DMS 273 (cell line): ENCODE measurements around the gene TSPAN9.

Experiments used
- DNase-seq: peaks from one replicate; lab custom pipeline; 2025; ENCODE audit not compliant: unreplicated experiment; lab: John Stamatoyannopoulos, UW

TSPAN9 gene

GRCh38 chr12:3243376-3244084 is 166.4 kb downstream of the TSPAN9 start:
- no peak for DNase-seq

GRCh38 chr12:3244219-3244750 is 167.1 kb downstream of the TSPAN9 start:
- DNase-seq = peak; percentile 43

GRCh38 chr12:3246253-3246652 is 169.1 kb downstream of the TSPAN9 start:
- peak; percentile 19 for DNase-seq

GRCh38 chr12:3247077-3247476 is 169.9 kb downstream of the TSPAN9 start:
- peak; percentile 28 for DNase-seq

- DNase-seq = no peak
Measured at GRCh38 chr12:3247629-3248161, 170.5 kb downstream of the TSPAN9 start.

- DNase-seq = no peak
Measured at GRCh38 chr12:3249081-3249800, 172.1 kb downstream of the TSPAN9 start.

GRCh38 chr12:3250034-3250433 is 172.9 kb downstream of the TSPAN9 start:
- DNase-seq = no peak

- DNase-seq = no peak
Measured at GRCh38 chr12:3250576-3250975, 173.4 kb downstream of the TSPAN9 start.

- no peak for DNase-seq
Measured at GRCh38 chr12:3251067-3251466, 173.9 kb downstream of the TSPAN9 start.

- peak; percentile 39 for DNase-seq
Measured at GRCh38 chr12:3251691-3252090, 174.5 kb downstream of the TSPAN9 start.

GRCh38 chr12:3252450-3252891 is 175.3 kb downstream of the TSPAN9 start:
- peak; percentile 65 for DNase-seq

- no peak for DNase-seq
Measured at GRCh38 chr12:3253682-3254275, 176.6 kb downstream of the TSPAN9 start.

GRCh38 chr12:3255057-3255456 is 177.9 kb downstream of the TSPAN9 start:
- no peak for DNase-seq

GRCh38 chr12:3256103-3256631 is 179.0 kb downstream of the TSPAN9 start:
- no peak for DNase-seq

GRCh38 chr12:3257411-3257810 is 180.2 kb downstream of the TSPAN9 start:
- DNase-seq = no peak

GRCh38 chr12:3259973-3260372 is 182.8 kb downstream of the TSPAN9 start:
- DNase-seq = no peak

- DNase-seq = peak; percentile 14
Measured at GRCh38 chr12:3261782-3262359, 184.7 kb downstream of the TSPAN9 start.

GRCh38 chr12:3262470-3262869 is 185.3 kb downstream of the TSPAN9 start:
- DNase-seq = no peak

GRCh38 chr12:3263282-3263681 is 186.1 kb downstream of the TSPAN9 start:
- DNase-seq = peak; percentile 7

- DNase-seq = peak; percentile 13
Measured at GRCh38 chr12:3263939-3264922, 187.1 kb downstream of the TSPAN9 start.
